ENCODE measurements around the gene VCL. TPM values are rescaled to one million over a fixed set of nuclear protein-coding genes. Genes with fewer than 3 reads are reported as not detected.
A peak's percentile ranks its signal among the peaks of the same experiment; 100 is the strongest.

Gene VCL
- total and polyA plus RNA-seq, 5 donors from 2014 or later = 11.4 to 39.2 (median 15.9) TPM

- peaks cover 20% of the 10 kb centered on the region for H3K36me3 ChIP-seq (ENCODE audit: control insufficient read depth, insufficient read depth, low read length)
- no peak for DNase-seq
- peaks cover 0 to 5% (median under 1%) of the 10 kb centered on the region in 4 donors for H3K4me1 Mint-ChIP-seq
- H3K36me3 Mint-ChIP-seq = peaks cover 39% of the 10 kb centered on the region
- H3K27ac ChIP-seq (ENCODE audit: insufficient read depth, low read length, poor library complexity, severe bottlenecking) = no peak overlapping the region
- ATAC-seq (ENCODE audit: low read depth in 2 of 2) = no peak
- H3K4me3 ChIP-seq (ENCODE audit: low read depth, low read length) = no peak overlapping the region
- no peaks in the 10 kb centered on the region for H3K27me3 Mint-ChIP-seq
- H3K9me3 ChIP-seq (ENCODE audit: control insufficient read depth in 2 of 2, low read length in 2 of 2) = no peaks in the 10 kb centered on the region
- no peaks in the 10 kb centered on the region for H3K27me3 ChIP-seq (ENCODE audit: control insufficient read depth, insufficient read depth, low read length)
- H3K9me3 Mint-ChIP-seq = no peaks in the 10 kb centered on the region
- H3K27ac Mint-ChIP-seq = no peak overlapping the region
- H3K4me3 Mint-ChIP-seq = no peak overlapping the region
- no peaks in the 10 kb centered on the region for H3K4me1 ChIP-seq (ENCODE audit: control insufficient read depth, insufficient read depth, low read length, poor library complexity, severe bottlenecking)
These were observed 73.2 kb downstream of the VCL start for GRCh38 chr10:74071157-74071556.

GRCh38 chr10:74072503-74072902 is 74.6 kb downstream of the VCL start:
- Histone ChIP-seq H3K36me3 (ENCODE audit: control insufficient read depth, insufficient read depth, low read length) (peaks cover 20% of the 10 kb centered on the region), H3K4me3 (ENCODE audit: low read depth, low read length) (no peak overlapping the region), H3K4me1 (ENCODE audit: control insufficient read depth, insufficient read depth, low read length, poor library complexity, severe bottlenecking) (no peaks in the 10 kb centered on the region), H3K27me3 (ENCODE audit: control insufficient read depth, insufficient read depth, low read length) (no peaks in the 10 kb centered on the region), H3K9me3 (ENCODE audit: control insufficient read depth in 2 of 2, low read length in 2 of 2) (no peaks in the 10 kb centered on the region), H3K27ac (ENCODE audit: insufficient read depth, low read length, poor library complexity, severe bottlenecking) (no peak overlapping the region)
- Mint-ChIP-seq H3K9me3 (no peaks in the 10 kb centered on the region), H3K27ac (no peak overlapping the region), H3K4me1 (peaks cover 0 to 3% (median 1%) of the 10 kb centered on the region in 4 donors), H3K36me3 (peaks cover 43% of the 10 kb centered on the region), H3K4me3 (no peak overlapping the region), H3K27me3 (no peaks in the 10 kb centered on the region)
- ATAC-seq (ENCODE audit: low read depth in 2 of 2) = no peak
- DNase-seq = no peak

GRCh38 chr10:74075906-74076305 is 78.0 kb downstream of the VCL start:
- Mint-ChIP-seq H3K36me3 (peaks cover 43% of the 10 kb centered on the region), H3K27me3 (no peaks in the 10 kb centered on the region), H3K4me1 (peaks cover 0 to 13% (median 6%) of the 10 kb centered on the region in 4 donors), H3K9me3 (no peaks in the 10 kb centered on the region), H3K27ac (no peak overlapping the region), H3K4me3 (no peak overlapping the region)
- no peak overlapping the region for H3K27ac ChIP-seq (ENCODE audit: insufficient read depth, low read length, poor library complexity, severe bottlenecking)
- no peaks in the 10 kb centered on the region for H3K27me3 ChIP-seq (ENCODE audit: control insufficient read depth, insufficient read depth, low read length)
- no peaks in the 10 kb centered on the region for H3K9me3 ChIP-seq (ENCODE audit: control insufficient read depth in 2 of 2, low read length in 2 of 2)
- no peak for ATAC-seq (ENCODE audit: low read depth in 2 of 2)
- H3K4me3 ChIP-seq (ENCODE audit: low read depth, low read length) = no peak overlapping the region
- DNase-seq = no peak
- H3K4me1 ChIP-seq (ENCODE audit: control insufficient read depth, insufficient read depth, low read length, poor library complexity, severe bottlenecking) = peaks cover 4% of the 10 kb centered on the region
- peaks cover 19% of the 10 kb centered on the region for H3K36me3 ChIP-seq (ENCODE audit: control insufficient read depth, insufficient read depth, low read length)

GRCh38 chr10:74076961-74077360 is 79.0 kb downstream of the VCL start:
- H3K36me3 ChIP-seq (ENCODE audit: control insufficient read depth, insufficient read depth, low read length) = peaks cover 16% of the 10 kb centered on the region
- Mint-ChIP-seq H3K4me1 (peaks cover 5 to 13% (median 10%) of the 10 kb centered on the region in 4 donors), H3K9me3 (no peaks in the 10 kb centered on the region), H3K27me3 (no peaks in the 10 kb centered on the region), H3K27ac (peak overlapping the region in 1 of 3 donors; percentile 14), H3K4me3 (no peak overlapping the region), H3K36me3 (peaks cover 38% of the 10 kb centered on the region)
- DNase-seq (no peak), ATAC-seq (ENCODE audit: low read depth in 2 of 2) (no peak)
- H3K9me3 ChIP-seq (ENCODE audit: control insufficient read depth in 2 of 2, low read length in 2 of 2) = no peaks in the 10 kb centered on the region
- H3K4me3 ChIP-seq (ENCODE audit: low read depth, low read length) = no peak overlapping the region
- H3K27ac ChIP-seq (ENCODE audit: insufficient read depth, low read length, poor library complexity, severe bottlenecking) = no peak overlapping the region
- H3K4me1 ChIP-seq (ENCODE audit: control insufficient read depth, insufficient read depth, low read length, poor library complexity, severe bottlenecking) = peaks cover 4% of the 10 kb centered on the region
- H3K27me3 ChIP-seq (ENCODE audit: control insufficient read depth, insufficient read depth, low read length) = no peaks in the 10 kb centered on the region

GRCh38 chr10:74077416-74077815 is 79.5 kb downstream of the VCL start:
- Mint-ChIP-seq H3K36me3 (peaks cover 40% of the 10 kb centered on the region), H3K9me3 (no peaks in the 10 kb centered on the region), H3K4me1 (peaks cover 5 to 13% (median 10%) of the 10 kb centered on the region in 4 donors), H3K4me3 (no peak overlapping the region), H3K27me3 (no peaks in the 10 kb centered on the region), H3K27ac (no peak overlapping the region)
- no peak overlapping the region for H3K27ac ChIP-seq (ENCODE audit: insufficient read depth, low read length, poor library complexity, severe bottlenecking)
- no peak for ATAC-seq (ENCODE audit: low read depth in 2 of 2)
- no peaks in the 10 kb centered on the region for H3K9me3 ChIP-seq (ENCODE audit: control insufficient read depth in 2 of 2, low read length in 2 of 2)
- H3K27me3 ChIP-seq (ENCODE audit: control insufficient read depth, insufficient read depth, low read length) = no peaks in the 10 kb centered on the region
- no peak overlapping the region for H3K4me3 ChIP-seq (ENCODE audit: low read depth, low read length)
- H3K4me1 ChIP-seq (ENCODE audit: control insufficient read depth, insufficient read depth, low read length, poor library complexity, severe bottlenecking) = peaks cover 4% of the 10 kb centered on the region
- no peak for DNase-seq
- peaks cover 16% of the 10 kb centered on the region for H3K36me3 ChIP-seq (ENCODE audit: control insufficient read depth, insufficient read depth, low read length)

GRCh38 chr10:74078037-74078436 is 80.1 kb downstream of the VCL start:
- peaks cover 15% of the 10 kb centered on the region for H3K36me3 ChIP-seq (ENCODE audit: control insufficient read depth, insufficient read depth, low read length)
- H3K9me3 ChIP-seq (ENCODE audit: control insufficient read depth in 2 of 2, low read length in 2 of 2) = no peaks in the 10 kb centered on the region
- no peak overlapping the region for H3K27ac ChIP-seq (ENCODE audit: insufficient read depth, low read length, poor library complexity, severe bottlenecking)
- H3K36me3 Mint-ChIP-seq = peaks cover 39% of the 10 kb centered on the region
- peaks cover 5 to 13% (median 10%) of the 10 kb centered on the region in 4 donors for H3K4me1 Mint-ChIP-seq
- DNase-seq = peak in 1 of 3 donors; percentile 37
- H3K4me1 ChIP-seq (ENCODE audit: control insufficient read depth, insufficient read depth, low read length, poor library complexity, severe bottlenecking) = peaks cover 4% of the 10 kb centered on the region
- peak; percentile 69 to 70 for ATAC-seq (ENCODE audit: low read depth in 2 of 2)
- H3K27me3 Mint-ChIP-seq = no peaks in the 10 kb centered on the region
- H3K27me3 ChIP-seq (ENCODE audit: control insufficient read depth, insufficient read depth, low read length) = no peaks in the 10 kb centered on the region
- H3K4me3 ChIP-seq (ENCODE audit: low read depth, low read length) = no peak overlapping the region
- no peaks in the 10 kb centered on the region for H3K9me3 Mint-ChIP-seq
- peak overlapping the region in 1 of 3 donors; percentile 26 for H3K27ac Mint-ChIP-seq
- no peak overlapping the region for H3K4me3 Mint-ChIP-seq

GRCh38 chr10:74079028-74079935 is 81.4 kb downstream of the VCL start:
- peaks cover 5 to 13% (median 10%) of the 10 kb centered on the region in 4 donors for H3K4me1 Mint-ChIP-seq
- no peaks in the 10 kb centered on the region for H3K27me3 Mint-ChIP-seq
- no peak for ATAC-seq (ENCODE audit: low read depth in 2 of 2)
- no peak overlapping the region for H3K4me3 Mint-ChIP-seq
- H3K9me3 ChIP-seq (ENCODE audit: control insufficient read depth in 2 of 2, low read length in 2 of 2) = no peaks in the 10 kb centered on the region
- DNase-seq = no peak
- peak overlapping the region in 1 of 3 donors; percentile 3 for H3K27ac Mint-ChIP-seq
- no peak overlapping the region for H3K27ac ChIP-seq (ENCODE audit: insufficient read depth, low read length, poor library complexity, severe bottlenecking)
- H3K9me3 Mint-ChIP-seq = no peaks in the 10 kb centered on the region
- H3K36me3 ChIP-seq (ENCODE audit: control insufficient read depth, insufficient read depth, low read length) = peaks cover 9% of the 10 kb centered on the region
- H3K27me3 ChIP-seq (ENCODE audit: control insufficient read depth, insufficient read depth, low read length) = no peaks in the 10 kb centered on the region
- H3K4me1 ChIP-seq (ENCODE audit: control insufficient read depth, insufficient read depth, low read length, poor library complexity, severe bottlenecking) = peaks cover 4% of the 10 kb centered on the region
- H3K4me3 ChIP-seq (ENCODE audit: low read depth, low read length) = no peak overlapping the region
- peaks cover 33% of the 10 kb centered on the region for H3K36me3 Mint-ChIP-seq

Data from CD4-positive, CD25-positive, alpha-beta regulatory T cell (primary cell).